ENCODE results near the gene BFAR.
"Not testable (repeated sequence)": the region's sequence is repeated elsewhere in the genome, so short reads cannot be mapped to it uniquely, and the experiment has no call there.

BFAR gene

DNA sequence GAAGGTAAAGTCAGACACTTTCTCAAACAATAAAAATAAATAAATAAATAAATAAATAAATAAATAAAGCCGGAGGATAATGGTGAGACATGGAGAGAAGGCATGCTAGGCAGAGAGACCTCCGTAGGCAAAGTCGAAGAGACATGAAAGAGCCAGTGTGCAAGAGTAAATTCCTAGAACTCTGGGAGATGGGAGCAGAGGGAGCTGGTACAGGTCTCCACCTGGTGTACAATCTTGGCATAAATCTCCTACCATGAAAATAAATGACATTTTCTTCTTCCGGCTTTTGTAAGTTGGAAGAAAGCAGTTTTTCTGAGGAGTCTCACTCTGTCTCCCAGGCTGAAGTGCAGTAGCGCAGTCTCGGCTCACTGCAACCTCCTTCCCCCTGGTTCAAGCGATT is 69.1 kb downstream of the BFAR start:
- DNase-seq = not testable (repeated sequence)

DNA sequence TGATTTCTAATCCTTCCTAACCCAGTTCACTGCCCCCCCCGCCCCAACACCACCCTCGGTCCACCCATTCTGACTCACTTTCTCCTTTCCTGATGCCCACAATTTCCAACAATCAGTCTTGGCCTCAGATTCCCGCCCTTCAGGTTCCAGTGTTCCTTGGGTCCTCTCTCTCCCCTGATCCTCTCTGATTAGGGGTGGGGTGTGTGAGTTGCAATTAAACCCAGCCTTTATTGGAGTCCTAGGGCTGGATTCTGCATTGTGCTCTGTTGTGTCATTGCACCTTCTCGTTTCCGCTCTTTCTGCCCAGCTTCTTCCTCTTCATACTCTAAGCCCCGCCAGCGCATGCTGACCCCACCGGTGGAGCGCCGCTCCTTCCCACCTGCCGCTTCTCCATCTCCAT is 69.9 kb downstream of the BFAR start:
- DNase-seq = not testable (repeated sequence)

DNA sequence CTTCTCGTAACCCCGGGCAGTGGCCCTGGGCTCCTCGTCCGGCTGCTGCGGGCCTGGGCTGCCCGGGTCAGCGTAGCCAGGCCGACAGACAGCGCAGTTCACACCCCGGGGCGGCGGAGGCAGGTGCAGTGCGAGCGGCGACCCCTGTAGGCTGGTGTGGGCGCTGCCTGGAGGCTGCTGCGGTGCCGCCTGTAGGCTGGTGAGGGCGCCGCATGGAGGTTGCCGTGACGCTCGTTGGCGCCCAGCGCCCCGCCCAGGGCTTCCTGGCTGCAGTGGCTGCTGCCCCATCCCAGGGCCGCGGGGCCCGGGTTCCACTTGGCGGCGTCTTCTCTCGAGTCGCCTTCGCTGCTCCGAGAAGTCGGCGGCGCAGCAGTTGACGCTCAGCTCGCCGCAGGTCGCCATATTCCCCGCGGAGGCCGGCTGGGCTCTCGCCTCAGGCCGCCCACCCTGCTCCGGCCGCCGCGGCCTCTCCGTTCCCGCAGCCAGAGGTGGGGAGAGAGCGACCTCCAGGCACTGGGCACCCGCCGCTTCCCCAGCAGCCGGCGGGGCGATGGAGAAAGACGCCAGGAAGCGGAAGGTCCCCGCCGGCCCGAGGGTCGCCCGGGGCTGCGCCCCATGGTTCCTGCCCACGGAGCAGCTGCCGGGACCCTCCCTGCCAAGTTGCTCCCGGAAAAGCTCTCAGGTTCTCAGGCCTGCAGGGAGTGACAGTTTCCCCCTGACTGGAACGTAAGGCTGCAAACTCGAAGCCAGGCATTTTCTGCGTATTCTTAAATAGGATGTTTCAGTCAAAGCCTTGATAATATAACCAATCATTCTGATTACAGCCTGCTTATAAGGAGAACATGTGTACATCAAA is 70.6 kb downstream of the BFAR start, which contains the start of gene NPIPA3:
NPIPA3 (plus strand) TSS at position 256 of the 856 bp plus-strand sequence. CDS start 5,533 bp downstream, outside the sequence.
- DNase-seq = not testable (repeated sequence)
